HepG2 (cell line): ENCODE measurements around the gene MYL6B.

Source experiments
- RARG ChIP-seq: sonication (generic); formaldehyde crosslinking; IDR thresholded peaks from 2 replicates; pipeline ENCODE4 v1.4.0; 2020; ENCODE audit warnings: low read depth, mild to moderate bottlenecking, missing genetic modification reagents
- ZFP36L2 ChIP-seq: sonication (generic); formaldehyde crosslinking; IDR thresholded peaks from 2 replicates; pipeline ENCODE4 v1.4.0; 2020; ENCODE audit warnings: missing genetic modification reagents

- TF ChIP-seq RARG (CRISPR knock-in tag) (no peak), ZFP36L2 (CRISPR knock-in tag) (no peak)
These were observed 48.6 kb upstream of the MYL6B start for GRCh38 chr12:56103823-56104108.
